Measurements from ENCODE around the gene CCL3.
"Not testable (repeated sequence)": the region's sequence is repeated elsewhere in the genome, so short reads cannot be mapped to it uniquely, and the experiment has no call there.

The CCL3 gene

DNA sequence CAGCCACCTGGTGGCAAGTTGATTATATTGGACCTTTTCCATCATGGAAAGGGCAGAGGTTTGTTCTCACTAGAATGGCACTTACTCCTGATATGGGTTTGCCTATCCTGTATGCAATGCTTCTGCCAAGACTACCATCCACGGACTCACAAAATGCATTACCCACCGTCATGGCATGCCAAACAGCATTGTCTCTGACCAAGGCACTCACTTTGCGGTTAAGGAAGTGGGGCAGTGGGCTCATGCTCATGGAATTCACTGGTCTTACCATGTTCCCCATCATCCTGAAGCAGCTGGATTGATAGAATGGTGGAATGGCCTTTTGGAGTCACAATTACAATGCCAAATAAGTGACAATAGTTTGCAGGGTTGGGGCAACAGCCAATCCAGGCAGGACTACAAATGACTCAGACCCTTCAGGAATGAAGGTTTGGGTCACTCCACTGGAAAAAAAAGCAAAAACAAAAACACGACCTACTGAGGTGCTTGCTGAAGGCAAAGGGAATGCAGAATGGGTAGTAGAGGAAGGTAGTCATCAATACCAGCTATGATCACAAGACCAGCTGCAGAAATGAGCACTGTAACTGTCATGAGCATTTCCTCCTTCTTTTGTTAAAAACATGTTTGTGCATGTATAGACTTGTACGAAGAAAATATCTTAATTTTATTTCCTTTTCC is 25.2 kb upstream of the CCL3 start:
- not testable (repeated sequence) for DNase-seq

DNA sequence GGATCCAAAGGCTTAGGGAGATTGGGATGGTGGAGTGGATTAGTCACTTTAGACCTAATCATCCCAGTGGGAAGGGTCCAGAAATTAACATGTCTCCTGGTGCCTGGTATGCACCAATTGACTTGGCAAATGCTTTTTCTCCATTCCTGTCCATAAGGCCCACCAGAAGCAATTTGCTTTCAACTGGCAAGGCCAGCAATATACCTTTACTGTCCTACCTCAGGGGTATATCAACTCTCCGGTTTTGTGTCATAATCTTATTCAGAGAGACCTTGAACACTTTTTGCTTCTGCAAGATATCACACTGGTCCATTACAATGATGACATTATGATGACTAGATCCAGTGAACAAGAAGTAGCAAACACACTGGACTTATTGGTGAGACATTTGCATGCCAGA is 23.2 kb upstream of the CCL3 start:
- DNase-seq, result not testable (repeated sequence)

DNA sequence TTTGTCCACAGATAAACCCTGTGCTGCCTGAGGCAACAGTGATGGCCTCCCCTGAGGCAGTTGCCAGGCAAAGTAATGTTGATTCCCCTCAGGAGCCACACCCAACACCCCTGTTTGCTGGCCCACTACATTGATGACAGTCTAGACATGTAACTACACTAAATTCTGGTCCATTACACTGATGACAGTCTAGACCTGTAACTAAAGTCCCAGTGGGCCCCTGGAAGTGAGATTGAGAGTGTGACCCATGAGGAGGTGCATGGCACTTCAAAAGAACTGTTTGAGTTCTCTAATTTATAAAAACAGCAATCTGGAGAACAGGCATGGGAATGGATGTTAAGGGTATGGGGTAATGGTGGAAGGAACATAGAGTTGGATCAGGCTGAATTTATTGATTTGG is 22.6 kb upstream of the CCL3 start:
- DNase-seq, result no peak

DNA sequence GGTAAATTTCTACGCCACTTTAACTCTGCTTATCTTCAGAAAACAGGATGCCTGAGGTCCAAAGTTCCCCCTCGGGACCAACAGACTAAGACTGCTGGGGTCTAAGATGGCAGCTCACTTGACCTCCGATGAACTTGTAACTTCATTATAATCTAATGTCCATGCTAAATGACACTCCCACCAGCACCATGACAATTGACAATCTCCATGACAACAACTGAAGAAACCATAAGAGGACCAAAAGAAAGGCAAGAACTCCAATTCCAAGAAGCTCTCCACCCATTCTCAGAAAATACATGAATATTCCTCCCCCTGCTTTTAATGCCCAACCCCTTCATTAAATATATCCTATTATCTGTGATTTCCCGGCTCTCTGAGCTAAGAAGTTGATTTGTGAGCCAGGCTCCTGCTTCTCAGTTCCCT is 21.1 kb upstream of the CCL3 start:
- no peak for DNase-seq

DNA sequence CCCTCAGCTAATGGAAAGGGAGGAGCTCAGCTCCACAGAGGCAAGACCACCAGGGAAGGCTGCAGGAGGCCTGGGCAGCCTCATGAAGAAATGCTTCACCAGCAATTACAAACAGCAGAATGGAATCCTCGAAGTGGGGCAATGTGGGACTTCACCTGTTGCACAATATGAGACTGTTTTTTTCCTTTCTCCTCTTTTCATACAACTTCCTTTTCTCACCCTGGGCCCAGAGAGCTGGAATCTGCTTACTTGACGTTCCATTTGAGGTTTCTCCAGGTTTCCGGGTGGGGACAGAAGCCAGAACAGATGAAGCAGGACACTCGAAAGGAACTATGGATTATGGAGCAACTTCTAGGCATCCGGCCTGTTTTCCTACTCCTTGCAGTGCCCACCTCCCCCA is 18.3 kb upstream of the CCL3 start:
- DNase-seq, result not testable (repeated sequence)

DNA sequence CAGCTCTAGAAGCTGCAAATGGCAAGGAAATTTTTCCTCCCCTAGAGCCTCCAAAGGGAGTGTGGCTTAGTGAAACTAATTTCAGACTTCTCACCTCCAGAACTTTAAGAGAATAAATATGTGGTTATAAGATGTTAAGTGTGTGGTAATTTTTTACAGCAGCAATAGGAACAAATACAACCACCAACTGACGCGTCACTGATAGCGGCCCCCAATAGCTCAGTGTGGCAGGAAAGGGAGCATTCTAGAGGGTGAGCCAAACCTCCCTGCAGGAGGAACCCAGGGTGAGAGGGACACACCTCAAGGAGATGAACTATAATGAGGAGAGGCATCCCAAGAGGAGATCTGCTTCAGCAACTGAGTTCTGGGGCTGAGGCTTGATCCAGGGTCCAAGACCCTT is 17.7 kb upstream of the CCL3 start:
- DNase-seq, result no peak

DNA sequence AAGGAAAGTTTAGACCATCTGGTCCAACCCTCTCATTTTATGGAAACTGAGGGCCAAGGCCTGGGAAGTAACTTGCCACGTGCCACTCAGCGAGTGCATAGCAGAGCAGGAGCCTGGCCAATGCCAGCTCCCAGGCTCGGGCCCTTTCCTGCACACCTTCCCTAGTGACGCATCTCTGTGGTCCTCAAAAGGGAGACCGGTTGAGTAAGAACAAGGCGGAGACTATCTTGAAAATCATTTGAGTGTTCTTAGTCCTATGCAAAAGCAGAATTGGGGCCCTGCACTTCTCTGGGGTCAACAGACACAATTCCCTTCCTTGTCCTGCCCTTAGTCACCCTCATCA is 16.5 kb upstream of the CCL3 start:
- DNase-seq, result no peak

DNA sequence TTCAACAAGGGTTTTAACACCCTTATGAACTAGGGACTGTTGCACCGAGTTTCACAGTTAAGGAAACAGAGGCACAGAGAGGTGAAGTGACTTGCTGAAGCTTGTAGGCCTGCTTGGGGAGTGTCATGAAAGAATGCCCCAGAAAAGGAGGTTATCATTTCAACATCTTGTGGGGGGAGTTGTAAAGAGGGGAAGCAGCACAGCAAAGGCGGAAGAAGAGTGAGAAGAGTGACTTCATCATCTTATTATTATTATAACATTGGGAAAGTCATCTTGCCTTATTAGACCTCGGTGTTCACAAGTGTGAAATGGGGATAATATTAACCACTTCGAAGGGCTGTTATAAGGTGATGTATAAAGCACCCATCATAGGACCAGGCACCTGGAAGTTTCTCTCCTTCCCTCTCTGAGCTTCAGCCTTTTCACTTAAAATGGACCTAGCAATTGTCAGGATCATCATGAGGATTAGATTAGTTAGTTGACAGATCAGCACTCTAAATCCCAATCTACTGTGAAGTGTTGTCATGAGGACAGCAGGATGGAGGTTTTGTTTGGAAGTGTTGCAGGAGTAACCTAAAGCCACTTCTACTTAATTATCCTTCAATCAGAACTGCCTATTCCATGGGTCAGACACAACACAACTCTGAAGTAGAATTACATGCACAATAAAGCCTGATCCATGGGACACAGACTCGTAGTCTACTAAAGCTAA is 16.0 kb upstream of the CCL3 start:
- no peak for DNase-seq

DNA sequence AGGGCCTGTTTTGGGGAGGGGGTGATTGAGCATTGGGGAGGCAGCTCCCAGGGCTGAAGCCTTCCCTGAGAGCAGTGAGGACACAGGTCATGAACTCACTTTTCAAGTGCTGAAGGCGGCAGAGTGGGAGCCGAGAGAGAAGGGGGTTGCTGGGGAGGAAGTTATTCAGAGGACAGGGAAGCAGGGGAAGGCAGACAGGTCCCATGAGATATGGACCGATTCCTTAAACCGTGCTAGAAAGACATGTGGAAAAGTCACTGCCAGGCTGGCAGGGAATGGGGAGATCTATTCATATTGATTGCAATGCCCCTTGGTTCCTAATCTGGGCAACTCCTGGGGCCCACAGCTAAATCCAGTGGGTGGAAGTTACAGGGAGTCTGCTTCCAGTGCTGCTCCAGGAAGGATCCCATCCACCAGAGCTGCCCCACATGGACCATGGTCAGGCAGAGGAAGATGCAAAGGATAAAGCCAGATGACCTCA is 14.8 kb upstream of the CCL3 start:
- no peak for DNase-seq

DNA sequence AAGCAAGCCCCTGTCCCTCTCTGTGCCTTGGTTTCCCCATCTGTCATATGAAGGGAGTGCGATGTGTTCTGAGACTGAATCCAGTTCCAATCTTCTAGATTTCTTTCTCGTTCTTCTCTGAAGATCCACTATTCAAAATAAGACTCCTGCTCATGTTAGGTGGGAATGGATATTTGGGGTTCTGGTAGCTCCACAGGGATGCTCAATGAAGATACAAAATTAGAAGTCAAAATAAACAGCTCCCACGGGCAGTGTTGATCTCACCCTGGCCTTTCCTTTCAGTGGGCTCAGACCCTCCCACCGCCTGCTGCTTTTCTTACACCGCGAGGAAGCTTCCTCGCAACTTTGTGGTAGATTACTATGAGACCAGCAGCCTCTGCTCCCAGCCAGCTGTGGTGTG is 14.3 kb upstream of the CCL3 start:
- DNase-seq, result not testable (repeated sequence)

DNA sequence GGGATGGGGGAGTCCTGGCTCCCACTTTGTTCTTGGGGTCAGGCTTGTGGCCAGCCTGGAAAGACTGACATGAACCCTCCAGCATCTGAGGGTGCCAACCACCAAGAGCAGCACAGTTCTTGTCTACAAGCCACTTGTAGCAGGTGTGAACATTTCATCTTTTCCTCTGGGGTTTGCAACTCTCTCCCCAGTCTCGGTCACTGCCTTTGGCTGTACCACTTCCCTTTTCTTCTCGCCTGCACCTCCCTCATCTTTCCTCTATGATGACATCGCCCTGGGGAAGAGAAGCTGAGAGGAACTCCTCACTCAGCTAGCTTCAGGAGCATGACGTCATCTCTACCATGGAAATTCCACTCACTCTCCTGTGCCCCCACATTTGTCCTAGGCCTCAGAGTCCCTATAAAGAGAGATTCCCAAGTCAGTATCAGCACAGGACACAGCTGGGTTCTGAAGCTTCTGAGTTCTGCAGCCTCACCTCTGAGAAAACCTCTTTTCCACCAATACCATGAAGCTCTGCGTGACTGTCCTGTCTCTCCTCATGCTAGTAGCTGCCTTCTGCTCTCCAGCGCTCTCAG is 13.5 kb upstream of the CCL3 start, which contains the start of gene CCL4:
CCL4 (plus strand) TSS at position 427 of the 575 bp plus-strand sequence; CDS start at position 506, 79 bp downstream.
- not testable (repeated sequence) for DNase-seq

DNA sequence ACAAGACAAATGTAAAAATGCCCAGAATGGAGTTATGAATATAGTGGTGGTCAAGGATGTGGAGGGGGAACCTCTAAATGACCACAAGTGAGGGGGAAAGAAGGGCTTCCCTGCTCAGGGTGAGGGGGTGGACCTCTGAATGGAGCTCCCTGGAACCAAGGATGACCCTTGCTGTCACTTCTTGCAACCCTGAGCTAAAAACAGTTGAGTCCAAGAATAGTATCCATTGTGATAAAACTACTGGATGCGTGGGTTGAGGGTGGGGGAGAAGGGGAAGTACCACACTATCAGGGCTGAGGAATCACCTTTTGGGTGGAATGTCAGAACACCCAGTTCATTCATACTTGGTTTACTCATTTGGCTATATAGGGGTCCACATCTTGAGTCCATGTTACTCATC is 9.1 kb upstream of the CCL3 start:
- not testable (repeated sequence) for DNase-seq

DNA sequence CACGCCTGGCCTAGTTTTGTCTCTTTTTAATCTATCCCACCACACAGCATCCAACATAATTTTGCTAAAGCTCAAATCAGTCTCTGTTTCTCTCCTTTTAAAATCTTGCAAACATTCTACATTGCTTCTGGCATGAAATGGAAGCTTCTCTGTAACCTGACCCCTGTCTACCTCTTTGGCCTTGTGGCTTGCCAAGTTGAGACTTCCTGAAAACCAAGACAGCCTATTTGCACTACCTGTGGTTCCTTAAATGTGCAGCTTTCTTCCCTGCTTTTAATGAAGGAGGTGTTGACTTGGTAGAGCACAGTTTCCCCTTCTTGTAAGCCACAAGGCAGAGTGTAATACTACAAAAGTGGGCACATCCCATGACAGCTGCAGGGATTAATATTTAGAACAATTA is 6.0 kb upstream of the CCL3 start:
- no peak for DNase-seq

DNA sequence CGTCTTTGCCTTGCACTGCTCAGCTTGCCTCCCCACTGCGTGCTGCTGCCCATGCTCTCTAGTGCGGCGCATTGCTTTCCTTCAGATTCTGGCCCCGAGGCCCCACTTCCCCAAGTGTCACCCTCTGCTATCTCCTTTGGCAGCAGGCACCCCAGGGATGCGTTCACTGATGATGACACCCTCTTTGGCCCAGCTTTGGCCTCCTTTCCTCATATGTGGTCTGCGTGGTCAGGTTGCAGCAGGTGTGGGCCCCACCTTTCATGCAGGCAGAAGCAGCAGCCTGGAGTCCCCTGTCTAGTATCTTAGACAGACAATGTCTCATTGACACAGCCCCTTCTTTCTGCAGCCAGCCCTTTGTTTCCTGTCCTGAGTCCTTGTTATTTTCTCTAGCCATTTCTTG is 4.8 kb upstream of the CCL3 start:
- no peak for DNase-seq

DNA sequence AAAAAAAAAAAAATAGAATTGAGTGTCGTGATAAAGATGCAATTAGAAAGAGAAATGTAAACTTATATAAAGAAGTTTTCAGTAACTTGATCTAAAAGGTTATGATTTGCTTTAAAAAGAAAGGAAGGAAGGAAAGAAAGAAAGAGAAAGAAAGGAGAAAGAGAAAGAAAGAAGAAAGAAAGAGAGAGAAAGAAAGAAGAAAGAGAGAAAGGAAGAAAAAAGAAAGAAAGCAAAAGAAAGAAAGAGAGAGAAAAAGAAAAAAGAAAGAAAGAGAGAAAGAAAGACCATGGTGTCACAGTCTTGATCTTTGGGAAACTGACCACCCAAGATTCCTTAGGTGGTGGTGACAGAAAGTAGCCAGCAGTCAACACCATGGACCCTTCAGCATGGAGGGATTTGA is 4.3 kb upstream of the CCL3 start:
- DNase-seq, result no peak

DNA sequence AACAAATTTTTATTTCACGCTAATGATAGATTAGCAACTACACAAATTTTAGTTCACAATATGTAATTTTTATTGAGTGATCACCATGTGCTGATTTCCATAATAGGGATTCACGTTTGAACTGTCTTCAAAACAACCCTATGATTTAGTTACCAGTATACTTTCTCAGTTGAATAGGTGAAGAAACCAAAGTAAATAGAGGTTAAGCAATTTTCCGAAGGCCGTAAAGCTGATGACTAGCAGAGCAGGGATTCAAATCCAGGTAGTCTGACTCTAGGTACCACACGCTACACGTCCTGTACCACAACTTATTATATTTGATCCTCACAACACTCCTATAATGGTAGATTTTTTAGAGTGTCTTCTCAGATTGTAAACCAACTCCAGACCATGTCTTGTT is 2.8 kb upstream of the CCL3 start:
- DNase-seq, result not testable (repeated sequence)

DNA sequence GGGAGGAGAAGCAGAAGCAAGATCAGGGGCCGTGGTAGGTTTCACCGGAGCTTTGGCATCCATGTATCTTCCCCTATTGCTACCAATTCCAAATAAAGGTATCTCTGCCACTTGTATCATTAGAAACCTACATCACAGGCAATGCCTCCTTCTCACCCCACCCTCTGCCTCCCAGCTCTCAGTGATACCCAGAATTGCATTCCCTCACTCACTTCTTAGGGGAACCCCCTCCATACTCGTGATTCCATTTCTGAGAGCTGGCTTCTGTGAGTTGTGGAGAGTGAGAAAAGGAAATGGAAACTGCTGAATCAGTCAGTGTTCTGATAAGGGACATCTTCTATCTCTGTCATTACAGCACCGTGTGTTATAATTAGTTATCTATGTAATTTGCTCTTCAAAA is 2.3 kb upstream of the CCL3 start:
- DNase-seq, result no peak

DNA sequence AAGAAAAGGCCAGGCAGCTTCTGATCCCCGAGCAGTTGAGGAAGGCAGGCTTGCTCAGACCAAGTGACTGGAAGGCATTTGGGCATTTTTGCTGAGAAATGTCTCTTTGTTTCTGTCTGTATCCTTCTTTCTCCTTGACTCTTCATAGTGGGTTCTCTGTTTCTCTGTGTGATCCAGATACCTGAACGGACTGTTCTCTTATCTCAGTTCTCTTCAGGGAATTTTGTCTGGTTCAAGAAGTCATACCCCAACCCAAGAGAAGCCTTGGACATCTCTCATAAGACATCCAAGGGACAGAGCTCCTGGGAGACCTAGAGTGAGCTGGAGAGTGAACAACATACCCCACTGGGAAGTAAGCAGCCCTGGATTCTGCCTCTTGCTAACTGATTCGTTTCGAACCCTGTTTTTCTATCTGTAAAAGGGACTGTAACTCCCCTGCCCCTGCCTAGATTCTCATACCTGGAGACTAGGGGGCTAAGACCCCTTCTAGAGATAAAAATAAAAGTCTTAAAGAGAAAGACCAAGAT is 541 bp downstream of the CCL3 start:
- DNase-seq, result no peak

DNA sequence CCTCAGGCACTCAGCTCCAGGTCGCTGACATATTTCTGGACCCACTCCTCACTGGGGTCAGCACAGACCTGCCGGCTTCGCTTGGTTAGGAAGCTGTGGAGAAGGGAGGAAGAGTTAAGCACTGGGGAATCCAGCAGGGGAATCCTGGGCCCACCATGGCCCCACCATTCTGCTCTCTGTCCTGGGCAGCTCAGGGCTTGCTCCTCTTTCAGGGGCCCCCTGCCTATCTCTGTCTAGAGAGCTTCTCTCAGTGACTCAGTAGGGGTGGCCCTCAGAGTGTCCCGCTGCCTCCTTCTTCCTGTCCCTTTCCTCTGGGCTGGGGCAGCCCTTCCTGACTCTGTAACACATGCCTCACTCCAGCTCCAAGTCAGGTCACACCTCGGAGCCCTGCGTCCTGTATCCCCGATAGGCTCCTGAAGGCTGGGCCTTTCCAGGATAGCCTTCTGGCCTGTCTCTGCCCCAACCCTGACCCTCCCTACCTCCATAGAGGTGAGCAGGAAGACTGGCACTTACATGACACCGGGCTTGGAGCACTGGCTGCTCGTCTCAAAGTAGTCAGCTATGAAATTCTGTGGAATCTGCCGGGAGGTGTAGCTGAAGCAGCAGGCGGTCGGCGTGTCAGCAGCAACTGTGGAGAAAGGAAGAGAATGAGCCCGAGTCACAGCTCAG is 1.1 kb downstream of the CCL3 start:
- DNase-seq, result no peak

DNA sequence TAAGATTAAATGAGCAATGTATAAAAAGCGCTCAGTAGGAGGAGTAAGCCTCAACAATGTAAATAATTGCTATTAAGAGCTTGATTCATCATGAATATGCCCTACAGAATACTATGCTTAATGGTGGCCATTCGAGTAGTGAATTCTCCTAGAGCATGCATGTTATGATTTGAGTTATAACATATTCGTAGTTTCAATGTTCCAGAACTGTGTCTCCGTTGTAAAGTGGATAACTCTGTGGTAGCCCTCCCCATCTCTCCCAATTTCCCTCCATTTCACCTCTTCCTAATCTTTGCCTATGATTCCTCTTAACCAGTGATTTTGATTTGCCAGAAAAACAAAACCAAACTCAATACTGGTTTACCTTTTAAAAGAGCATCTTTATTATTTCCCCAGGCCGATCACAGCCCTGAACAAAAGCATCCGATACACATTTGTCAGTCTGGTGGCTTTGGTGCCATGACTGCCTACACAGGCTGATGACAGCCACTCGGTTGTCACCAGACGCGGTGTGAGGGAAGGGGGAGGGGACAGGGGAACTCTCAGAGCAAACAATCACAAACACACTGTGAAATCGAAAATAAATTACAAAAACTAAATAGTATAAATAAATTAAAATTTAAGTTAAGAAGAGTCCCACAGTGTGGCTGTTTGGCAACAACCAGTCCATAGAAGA is 1.9 kb downstream of the CCL3 start:
- not testable (repeated sequence) for DNase-seq

DNA sequence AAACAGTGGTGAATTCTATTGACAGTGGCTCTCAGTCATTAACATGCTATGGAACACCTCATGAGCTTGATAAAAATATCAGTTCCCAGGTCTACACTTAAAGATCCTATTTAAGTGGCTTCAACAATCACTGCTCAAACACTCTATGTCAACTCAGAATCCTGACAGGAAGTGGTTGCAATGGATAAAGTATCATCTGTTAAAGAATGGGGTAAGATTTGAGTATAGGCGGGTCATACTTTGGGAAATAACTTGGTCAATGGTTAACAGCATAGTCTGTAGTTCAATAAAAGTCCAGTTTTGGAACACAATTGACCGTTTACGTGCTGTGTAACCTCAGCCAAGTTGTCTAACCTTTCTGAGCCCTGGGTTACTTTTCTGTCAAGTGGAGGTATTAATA is 2.5 kb downstream of the CCL3 start:
- not testable (repeated sequence) for DNase-seq

DNA sequence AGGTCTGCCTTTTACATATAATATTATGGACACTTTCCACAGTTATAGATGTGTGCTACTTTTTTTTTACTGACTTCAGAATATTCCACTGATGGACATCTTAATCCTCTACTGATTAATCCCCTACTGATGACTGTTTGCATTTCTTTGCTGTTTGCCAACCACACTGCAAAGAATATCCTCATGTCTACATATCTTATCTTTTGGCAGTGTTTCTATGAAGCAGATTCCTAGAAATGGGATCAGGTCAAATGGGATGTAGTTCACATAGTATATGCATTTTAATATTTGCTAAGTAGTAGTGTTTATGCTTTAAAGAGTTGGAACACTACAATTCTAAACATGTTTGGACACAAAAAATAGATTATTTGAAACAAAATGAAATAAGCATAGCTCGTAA is 3.2 kb downstream of the CCL3 start:
- no peak for DNase-seq

DNA sequence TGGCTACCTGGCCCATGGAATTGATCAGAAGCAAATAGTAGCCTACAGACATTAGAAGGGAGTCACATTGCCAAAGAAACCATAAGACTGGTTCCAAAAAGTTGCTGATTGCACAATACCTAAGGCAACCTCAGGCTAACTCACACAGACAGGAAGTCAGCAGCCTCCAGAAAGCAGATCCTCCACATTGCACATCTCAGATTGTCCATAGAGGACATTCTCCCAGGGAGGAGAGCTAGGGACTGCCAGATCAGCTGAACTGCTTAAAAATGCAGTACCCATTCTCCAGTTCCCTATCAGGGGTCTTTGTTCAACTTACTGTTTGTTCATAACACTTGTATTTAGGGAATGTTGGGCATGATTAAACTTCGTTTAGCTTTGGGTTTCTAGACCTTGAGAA is 4.2 kb downstream of the CCL3 start:
- no peak for DNase-seq

All from DMS79 treated with DMSO at 0.1 percent for 48 hours (cell line).